Thyroid gland (tissue), 4 donors: Measurements from ENCODE around the gene FAM13C.

Experiments used
- CTCF ChIP-seq, 6 experiments: fragments of 200-600 bp in 3 of 6; fragments of 450-650 bp in 3 of 6; sonication (generic) in 3 of 6; IDR thresholded peaks; one replicate each; pipeline ENCODE4 v1.5.1; 2016 to 2019; ENCODE audit warnings: antibody characterized with exemption in 6 of 6, mild to moderate bottlenecking in 2 of 6, inconsistent platforms in 1 of 6, moderate library complexity in 1 of 6
- POLR2A ChIP-seq, 2 donors: fragments of 450-650 bp; IDR thresholded peaks; one replicate each; pipeline ENCODE4 v1.6.1; 2017; ENCODE audit warnings: antibody characterized with exemption in 2 of 2, mild to moderate bottlenecking in 2 of 2, moderate library complexity in 1 of 2

- no peak for TF ChIP-seq CTCF (IDR thresholded peaks at IDR 0.05)
- TF ChIP-seq POLR2A (IDR thresholded peaks at IDR 0.05): no peak
These were observed 37.8 kb downstream of the FAM13C start for GRCh38 chr10:59324597-59324996.
